ENCODE data around the gene PRLH. TPM values are rescaled to one million over a fixed set of nuclear protein-coding genes. Genes with fewer than 3 reads are reported as not detected.

PRLH gene
- not detected in 2 replicates for total RNA-seq

DNA sequence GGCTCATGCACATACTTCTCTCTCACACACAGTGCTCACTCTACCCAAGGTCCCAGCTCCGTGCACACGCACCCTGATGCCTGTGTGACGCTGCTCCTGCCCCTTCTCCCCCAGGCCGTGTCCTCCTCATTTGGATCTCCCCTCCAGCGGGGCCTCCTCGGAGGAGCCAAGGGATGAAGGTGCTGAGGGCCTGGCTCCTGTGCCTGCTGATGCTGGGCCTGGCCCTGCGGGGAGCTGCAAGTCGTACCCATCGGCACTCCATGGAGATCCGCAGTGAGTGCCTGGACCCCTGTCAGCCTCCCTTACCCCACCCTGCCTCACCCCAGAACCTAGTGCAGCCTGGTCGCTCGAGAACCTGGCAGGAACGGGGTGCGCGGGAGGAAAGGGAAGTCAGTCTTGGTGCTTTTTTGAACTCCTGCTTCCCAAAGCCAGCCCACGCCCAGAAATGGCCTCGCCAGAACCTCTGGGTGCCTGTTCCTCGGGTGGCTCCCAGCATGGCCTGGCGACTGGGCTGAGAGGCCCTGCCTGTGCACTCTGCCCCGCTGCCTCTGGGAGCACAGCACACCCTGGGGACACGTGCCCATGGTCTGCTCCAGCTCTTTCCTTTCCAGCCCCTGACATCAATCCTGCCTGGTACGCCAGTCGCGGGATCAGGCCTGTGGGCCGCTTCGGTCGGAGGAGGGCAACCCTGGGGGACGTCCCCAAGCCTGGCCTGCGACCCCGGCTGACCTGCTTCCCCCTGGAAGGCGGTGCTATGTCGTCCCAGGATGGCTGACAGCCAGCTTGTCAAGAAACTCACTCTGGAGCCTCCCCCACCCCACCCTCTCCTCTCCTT, at the start of gene PRLH:
TSS of gene PRLH (plus strand) at position 174 of the 835 bp plus-strand sequence. CDS start at position 174, 0 bp downstream.

GRCh38 chr2:237590272-237591140, 24.1 kb downstream of the PRLH start, which contains the start of gene RAB17:
TSS of gene RAB17 (minus strand) at chr2:237590734. CDS start at chr2:237586154, 4,580 bp downstream.

Small RNA genes lying within 50 kb of the gene (small RNA-seq; reads per million reads assigned to genes)
- gene RNU6-1140P = 0.58 reads per million, percentile 37 among the genes with 10 or more reads in this experiment

Other genes with a start within 250 kb of the PRLH start
- gene COL6A3, start 152.4 kb upstream of the PRLH start, total RNA-seq = 4.6 and 25.7 TPM in 2 replicates
- 1.1 TPM in 1 of 2 replicates, not detected in the other for gene MLPH, start 79.3 kb upstream of the PRLH start, total RNA-seq
- 2.3 and 9.5 TPM in 2 replicates for gene RAB17, start 24.2 kb downstream of the PRLH start, total RNA-seq
- gene LRRFIP1, start 61.0 kb downstream of the PRLH start, total RNA-seq = 174 and 223 TPM in 2 replicates
- gene RBM44, start 232.2 kb downstream of the PRLH start, total RNA-seq = 0.67 and 1.3 TPM in 2 replicates